ENCODE measurements around the gene LGALS16. TPM values are rescaled to one million over a fixed set of nuclear protein-coding genes. Genes with fewer than 3 reads are reported as not detected.

LGALS16 gene
- total and polyA plus RNA-seq, 2 experiments from 2014 or later, result not detected

DNA sequence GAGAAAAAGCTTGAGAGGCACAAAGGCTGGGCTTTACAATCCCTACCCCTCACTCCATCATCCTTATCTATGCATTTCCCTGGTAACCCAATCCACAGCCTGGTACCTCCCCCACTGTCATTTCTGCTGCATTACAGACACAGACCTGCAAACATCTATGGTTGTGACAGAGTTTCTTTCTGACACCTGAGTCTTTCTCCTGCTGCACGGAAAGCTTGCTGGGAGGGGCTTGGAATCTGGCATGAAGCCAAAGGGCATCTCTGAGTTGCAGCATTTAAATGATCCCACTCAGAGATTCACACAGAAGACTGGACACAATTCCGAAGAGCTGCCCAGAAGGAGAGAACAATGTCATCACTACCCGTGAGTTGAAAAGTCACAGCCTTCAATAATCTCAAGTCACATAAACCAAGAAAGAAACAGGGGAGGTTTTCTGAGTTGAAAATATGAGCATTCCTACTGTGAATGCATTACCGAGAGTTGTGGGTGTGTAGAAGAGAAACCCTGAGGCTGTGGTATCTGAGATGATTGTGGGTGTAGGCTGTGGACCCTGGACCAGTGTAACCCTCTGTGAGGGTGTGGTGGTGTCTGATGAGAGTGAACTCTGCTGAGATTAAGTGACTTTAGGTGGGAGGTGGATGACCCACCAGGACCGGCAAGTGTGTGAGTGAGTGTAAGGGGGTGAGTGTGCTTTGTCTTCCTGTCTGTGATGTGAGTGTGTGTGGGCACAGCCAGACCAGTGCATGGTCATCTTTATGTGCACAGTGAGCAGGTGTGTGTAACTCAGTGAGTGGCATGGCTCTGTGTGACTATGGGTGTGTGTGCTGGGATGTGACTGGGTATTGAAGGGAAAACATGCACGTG is 48.7 kb downstream of the LGALS16 start, which contains the start of gene LGALS14:
Gene LGALS14 (plus strand): TSS at position 301 of the 864 bp plus-strand sequence. CDS start 48 bp downstream, at position 349.
- DNase-seq, result no peak
- in situ Hi-C loops (cut with MboI), result no loop called here

DNA sequence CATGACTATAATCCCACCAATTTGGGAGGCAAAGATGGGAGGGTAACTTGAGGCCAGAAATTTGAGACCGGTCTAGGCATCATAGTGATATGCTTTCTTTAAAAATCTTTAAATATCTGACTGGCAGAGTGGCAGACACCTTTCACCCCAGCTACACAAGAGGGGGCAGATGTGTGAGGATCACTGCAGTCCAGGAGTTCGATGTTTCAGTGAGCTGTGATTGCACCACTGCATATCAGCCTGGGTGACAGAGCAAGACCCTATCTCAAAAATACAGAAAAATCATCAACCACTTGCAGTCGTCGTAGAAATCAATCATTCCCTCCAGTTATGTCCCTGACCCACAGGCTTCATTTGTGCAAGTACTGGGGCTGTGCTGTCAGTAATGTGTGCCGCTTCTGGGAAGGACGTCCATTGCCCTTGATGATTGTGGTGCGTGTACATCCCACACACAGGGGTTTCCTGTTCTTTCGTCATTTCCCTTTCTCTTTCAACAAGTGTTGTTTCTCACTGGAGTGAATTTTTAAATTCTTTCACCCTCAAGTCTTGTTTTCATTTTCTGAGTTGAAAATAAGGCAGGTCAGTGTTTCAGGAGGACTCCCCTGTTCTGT is 50.0 kb downstream of the LGALS16 start:
- Histone ChIP-seq H3K79me2 (ENCODE audit: insufficient read depth) (no peaks in the 10 kb centered on the region), H3K9me2 (ENCODE audit: insufficient read depth) (no peaks in the 10 kb centered on the region), H3K9ac (no peak overlapping the region), H2AFZ (no peak overlapping the region), H3K4me1 (ENCODE audit: insufficient read depth) (no peaks in the 10 kb centered on the region), H3K27ac (no peak overlapping the region), H3F3A (ENCODE audit: insufficient read depth) (no peaks in the 10 kb centered on the region), H4K20me1 (ENCODE audit: insufficient read depth) (no peaks in the 10 kb centered on the region), H3K4me3 (no peak overlapping the region), H3K9me3 (ENCODE audit: low read depth) (no peaks in the 10 kb centered on the region), H3K4me2 (ENCODE audit: unreplicated experiment) (no peak overlapping the region), H3K27me3 (replicated peaks; ENCODE audit: insufficient read depth) (peaks cover 4% of the 10 kb centered on the region; the same call in 1 of the 2 replicates), H3K36me3 (ENCODE audit: low read depth) (no peaks in the 10 kb centered on the region)
- no peak for TF ChIP-seq EZH2phosphoT487 (IDR thresholded peaks at IDR 0.05; ENCODE audit: insufficient read depth, low read depth)
- TF ChIP-seq EZH2 (IDR thresholded peaks at IDR 0.05; ENCODE audit: insufficient read depth, poor library complexity, severe bottlenecking), result no peak
- DNase-seq, result no peak
- in situ Hi-C loops (cut with MboI), result no loop called here
- 45 to 54% methylated on average over 8 of the region's 8 CpGs for WGBS, 2 experiments (ENCODE audit: low coverage in 1 of 2, low lambda C conversion rate in 2 of 2, missing lambda C conversion rate in 2 of 2)

More for the DNA sequence above, 48.7 kb downstream of the LGALS16 start, which contains the start of gene LGALS14:
- no peaks in the 10 kb centered on the region for H3K9me3 ChIP-seq (ENCODE audit: low read depth)
- H4K20me1 ChIP-seq (ENCODE audit: insufficient read depth), result no peaks in the 10 kb centered on the region
- no peaks in the 10 kb centered on the region for H3F3A ChIP-seq (ENCODE audit: insufficient read depth)
- no peak within 1 kb of the TSS for H2AFZ ChIP-seq
- 18 to 20% methylated on average over 6 of the region's 6 CpGs for WGBS, 2 experiments (ENCODE audit: low coverage in 1 of 2, low lambda C conversion rate in 2 of 2, missing lambda C conversion rate in 2 of 2)
- H3K27ac ChIP-seq, result no peak within 1 kb of the TSS
- no peaks in the 10 kb centered on the region for H3K36me3 ChIP-seq (ENCODE audit: low read depth)
- no peak within 1 kb of the TSS for H3K9ac ChIP-seq
- H3K4me1 ChIP-seq (ENCODE audit: insufficient read depth), result no peaks in the 10 kb centered on the region
- no peak within 1 kb of the TSS for H3K4me3 ChIP-seq
- H3K27me3 ChIP-seq (replicated peaks; ENCODE audit: insufficient read depth), result peaks cover 4% of the 10 kb centered on the region; the same call in 1 of the 2 replicates
- no peak within 1 kb of the TSS for H3K4me2 ChIP-seq (ENCODE audit: unreplicated experiment)
- H3K79me2 ChIP-seq (ENCODE audit: insufficient read depth), result no peaks in the 10 kb centered on the region
- TF ChIP-seq EZH2phosphoT487 (IDR thresholded peaks at IDR 0.05; ENCODE audit: insufficient read depth, low read depth) (no peak), EZH2 (IDR thresholded peaks at IDR 0.05; ENCODE audit: insufficient read depth, poor library complexity, severe bottlenecking) (no peak)
- no peaks in the 10 kb centered on the region for H3K9me2 ChIP-seq (ENCODE audit: insufficient read depth)

DNA sequence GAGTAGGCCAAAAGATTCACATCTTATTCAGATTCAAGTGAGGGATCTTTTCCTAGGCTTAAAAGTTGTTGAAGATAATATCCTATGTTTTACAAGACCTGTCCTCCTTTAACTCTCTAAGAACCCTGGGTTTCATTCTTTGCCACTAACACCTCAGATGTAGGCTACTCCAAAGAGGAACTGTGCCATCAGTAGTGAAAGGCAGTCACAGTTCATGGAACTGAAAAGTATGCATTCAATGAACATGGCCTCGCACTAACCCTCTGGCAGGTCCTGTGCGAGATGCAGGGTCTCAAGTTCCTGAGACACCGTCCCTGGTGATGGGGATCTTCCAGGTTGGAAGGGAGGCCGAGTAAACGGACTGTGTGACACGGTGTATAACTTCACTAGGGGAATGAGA is 52.9 kb downstream of the LGALS16 start:
- DNase-seq, result no peak
- Histone ChIP-seq H2AFZ (no peak overlapping the region), H3K4me2 (ENCODE audit: unreplicated experiment) (no peak overlapping the region), H3K27ac (no peak overlapping the region), H3K9me3 (ENCODE audit: low read depth) (no peaks in the 10 kb centered on the region), H3K9me2 (ENCODE audit: insufficient read depth) (no peaks in the 10 kb centered on the region), H3K79me2 (ENCODE audit: insufficient read depth) (no peaks in the 10 kb centered on the region), H3K4me3 (no peak overlapping the region), H4K20me1 (ENCODE audit: insufficient read depth) (no peaks in the 10 kb centered on the region), H3K4me1 (ENCODE audit: insufficient read depth) (no peaks in the 10 kb centered on the region), H3F3A (ENCODE audit: insufficient read depth) (no peaks in the 10 kb centered on the region), H3K27me3 (replicated peaks; ENCODE audit: insufficient read depth) (peaks cover 4% of the 10 kb centered on the region; the same call in 1 of the 2 replicates), H3K9ac (no peak overlapping the region), H3K36me3 (ENCODE audit: low read depth) (no peaks in the 10 kb centered on the region)
- TF ChIP-seq EZH2 (IDR thresholded peaks at IDR 0.05; ENCODE audit: insufficient read depth, poor library complexity, severe bottlenecking), result no peak
- TF ChIP-seq EZH2phosphoT487 (IDR thresholded peaks at IDR 0.05; ENCODE audit: insufficient read depth, low read depth), result no peak
- 10 to 15% methylated on average over 6 of the region's 6 CpGs for WGBS, 2 experiments (ENCODE audit: low coverage in 1 of 2, low lambda C conversion rate in 2 of 2, missing lambda C conversion rate in 2 of 2)
- in situ Hi-C loops (cut with MboI), result no loop called here

DNA sequence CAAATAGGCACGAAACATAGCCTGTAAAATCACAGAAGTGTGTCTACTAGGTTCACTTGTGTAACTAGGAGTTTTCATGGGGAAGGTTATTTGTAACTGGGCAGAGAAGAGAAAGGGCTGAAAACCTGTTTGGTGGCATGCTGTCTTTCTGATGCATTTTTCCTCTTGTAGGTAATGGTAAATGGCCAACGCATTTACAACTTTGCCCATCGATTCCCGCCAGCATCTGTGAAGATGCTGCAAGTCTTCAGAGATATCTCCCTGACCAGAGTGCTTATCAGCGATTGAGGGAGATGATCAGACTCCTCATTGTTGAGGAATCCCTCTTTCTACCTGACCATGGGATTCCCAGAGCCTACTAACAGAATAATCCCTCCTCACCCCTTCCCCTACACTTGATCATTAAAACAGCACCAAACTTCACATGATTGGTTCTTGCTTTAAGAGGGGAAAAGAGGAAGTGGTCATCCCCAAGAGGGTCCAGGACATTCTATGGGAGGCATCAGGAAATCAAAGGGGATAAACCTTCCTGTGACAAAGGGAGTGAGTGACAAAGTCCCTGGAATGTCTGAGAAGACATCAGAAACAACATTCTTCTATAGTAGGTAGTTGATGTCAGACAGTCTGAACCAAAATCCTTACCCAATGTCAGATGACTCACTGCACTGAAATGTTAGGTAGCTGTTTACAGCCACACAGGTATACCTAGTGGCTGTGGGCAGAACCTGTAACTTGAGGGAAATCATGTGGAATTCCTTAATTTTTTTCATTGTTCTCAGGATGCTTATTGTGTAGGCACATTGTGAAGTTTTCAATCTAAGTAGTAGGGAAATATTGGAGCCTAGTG is 53.5 kb downstream of the LGALS16 start:
- Histone ChIP-seq H4K20me1 (ENCODE audit: insufficient read depth) (no peaks in the 10 kb centered on the region), H3K27ac (no peak overlapping the region), H3K4me2 (ENCODE audit: unreplicated experiment) (no peak overlapping the region), H3K4me3 (no peak overlapping the region), H3K36me3 (ENCODE audit: low read depth) (no peaks in the 10 kb centered on the region), H3K9me2 (ENCODE audit: insufficient read depth) (no peaks in the 10 kb centered on the region), H3K9ac (no peak overlapping the region), H3F3A (ENCODE audit: insufficient read depth) (no peaks in the 10 kb centered on the region), H3K4me1 (ENCODE audit: insufficient read depth) (no peaks in the 10 kb centered on the region), H2AFZ (no peak overlapping the region), H3K79me2 (ENCODE audit: insufficient read depth) (no peaks in the 10 kb centered on the region), H3K9me3 (ENCODE audit: low read depth) (no peaks in the 10 kb centered on the region), H3K27me3 (replicated peaks; ENCODE audit: insufficient read depth) (peaks cover 4% of the 10 kb centered on the region; the same call in 1 of the 2 replicates)
- no peak for DNase-seq
- 28 to 37% methylated on average over 5 of the region's 5 CpGs for WGBS, 2 experiments (ENCODE audit: low coverage in 1 of 2, low lambda C conversion rate in 2 of 2, missing lambda C conversion rate in 2 of 2)
- in situ Hi-C loops (cut with MboI), result no loop called here
- TF ChIP-seq EZH2phosphoT487 (IDR thresholded peaks at IDR 0.05; ENCODE audit: insufficient read depth, low read depth), result no peak
- no peak for TF ChIP-seq EZH2 (IDR thresholded peaks at IDR 0.05; ENCODE audit: insufficient read depth, poor library complexity, severe bottlenecking)

Small RNA genes lying within 50 kb of the gene (small RNA-seq; reads per million reads assigned to genes)
- not detected for gene AC005176.2 (ENCODE audit: low read depth, low replicate concordance)
- not detected for gene RPS29P27 (ENCODE audit: low read depth, low replicate concordance)
- gene RPS29P30 (ENCODE audit: low read depth, low replicate concordance), result not detected

Other genes with a start within 250 kb of the LGALS16 start
- gene ZFP36, start 249.1 kb upstream of the LGALS16 start, total RNA-seq (2014; rRNA removed; shearing (Covaris generic)), result 7.0 and 13.9 TPM in 2 replicates
- 86.2 and 86.6 TPM in 2 replicates for gene ZFP36, start 249.1 kb upstream of the LGALS16 start, polyA plus RNA-seq (2016; fragmentation: Nextera tagmentation; extraction: Ambion mirVana)
- 12.0 and 17.5 TPM in 2 replicates for gene PLEKHG2, start 243.2 kb upstream of the LGALS16 start, total RNA-seq (2014; rRNA removed; shearing (Covaris generic))
- gene PLEKHG2, start 243.2 kb upstream of the LGALS16 start, polyA plus RNA-seq (2016; fragmentation: Nextera tagmentation; extraction: Ambion mirVana), result 12.2 and 13.5 TPM in 2 replicates
- 91.2 and 136 TPM in 2 replicates for gene RPS16, start 220.0 kb upstream of the LGALS16 start, total RNA-seq (2014; rRNA removed; shearing (Covaris generic))
- gene RPS16, start 220.0 kb upstream of the LGALS16 start, polyA plus RNA-seq (2016; fragmentation: Nextera tagmentation; extraction: Ambion mirVana), result 542 and 556 TPM in 2 replicates
- gene SUPT5H, start 210.3 kb upstream of the LGALS16 start, total RNA-seq (2014; rRNA removed; shearing (Covaris generic)), result 76.5 and 87.4 TPM in 2 replicates
- 121 and 125 TPM in 2 replicates for gene SUPT5H, start 210.3 kb upstream of the LGALS16 start, polyA plus RNA-seq (2016; fragmentation: Nextera tagmentation; extraction: Ambion mirVana)
- gene TIMM50, start 175.1 kb upstream of the LGALS16 start, total RNA-seq (2014; rRNA removed; shearing (Covaris generic)), result 66.7 and 70.8 TPM in 2 replicates
- 82.0 and 89.4 TPM in 2 replicates for gene TIMM50, start 175.1 kb upstream of the LGALS16 start, polyA plus RNA-seq (2016; fragmentation: Nextera tagmentation; extraction: Ambion mirVana)
- gene DLL3, start 157.0 kb upstream of the LGALS16 start, total RNA-seq (2014; rRNA removed; shearing (Covaris generic)), result 2.1 TPM in 1 of 2 replicates, not detected in the other
- 0.74 and 1.2 TPM in 2 replicates for gene DLL3, start 157.0 kb upstream of the LGALS16 start, polyA plus RNA-seq (2016; fragmentation: Nextera tagmentation; extraction: Ambion mirVana)
- gene SELENOV, start 140.8 kb upstream of the LGALS16 start, total RNA-seq (2014; rRNA removed; shearing (Covaris generic)), result not detected in 2 replicates
- not detected in 2 replicates for gene SELENOV, start 140.8 kb upstream of the LGALS16 start, polyA plus RNA-seq (2016; fragmentation: Nextera tagmentation; extraction: Ambion mirVana)
- 3.4 and 3.9 TPM in 2 replicates for gene EID2B, start 123.1 kb upstream of the LGALS16 start, total RNA-seq (2014; rRNA removed; shearing (Covaris generic))
- 2.5 and 3.2 TPM in 2 replicates for gene EID2B, start 123.1 kb upstream of the LGALS16 start, polyA plus RNA-seq (2016; fragmentation: Nextera tagmentation; extraction: Ambion mirVana)
- 12.3 and 14.3 TPM in 2 replicates for gene EID2, start 115.8 kb upstream of the LGALS16 start, total RNA-seq (2014; rRNA removed; shearing (Covaris generic))
- gene EID2, start 115.8 kb upstream of the LGALS16 start, polyA plus RNA-seq (2016; fragmentation: Nextera tagmentation; extraction: Ambion mirVana), result 14.9 and 16.3 TPM in 2 replicates
- not detected in 2 replicates for gene LGALS13, start 53.4 kb upstream of the LGALS16 start, total RNA-seq (2014; rRNA removed; shearing (Covaris generic))
- not detected in 2 replicates for gene LGALS13, start 53.4 kb upstream of the LGALS16 start, polyA plus RNA-seq (2016; fragmentation: Nextera tagmentation; extraction: Ambion mirVana)
- gene LGALS14, start 48.6 kb downstream of the LGALS16 start, total RNA-seq (2014; rRNA removed; shearing (Covaris generic)), result not detected in 2 replicates
- gene LGALS14, start 48.6 kb downstream of the LGALS16 start, polyA plus RNA-seq (2016; fragmentation: Nextera tagmentation; extraction: Ambion mirVana), result not detected in 2 replicates
- gene CLC, start 82.1 kb downstream of the LGALS16 start, total RNA-seq (2014; rRNA removed; shearing (Covaris generic)), result not detected in 2 replicates
- gene CLC, start 82.1 kb downstream of the LGALS16 start, polyA plus RNA-seq (2016; fragmentation: Nextera tagmentation; extraction: Ambion mirVana), result not detected in 2 replicates
- gene LEUTX, start 122.9 kb downstream of the LGALS16 start, total RNA-seq (2014; rRNA removed; shearing (Covaris generic)), result not detected in 2 replicates
- not detected in 2 replicates for gene LEUTX, start 122.9 kb downstream of the LGALS16 start, polyA plus RNA-seq (2016; fragmentation: Nextera tagmentation; extraction: Ambion mirVana)
- 9.4 and 11.1 TPM in 2 replicates for gene DYRK1B, start 178.2 kb downstream of the LGALS16 start, total RNA-seq (2014; rRNA removed; shearing (Covaris generic))
- gene DYRK1B, start 178.2 kb downstream of the LGALS16 start, polyA plus RNA-seq (2016; fragmentation: Nextera tagmentation; extraction: Ambion mirVana), result 14.9 and 15.0 TPM in 2 replicates
- 59.3 and 66.9 TPM in 2 replicates for gene FBL, start 190.5 kb downstream of the LGALS16 start, total RNA-seq (2014; rRNA removed; shearing (Covaris generic))
- gene FBL, start 190.5 kb downstream of the LGALS16 start, polyA plus RNA-seq (2016; fragmentation: Nextera tagmentation; extraction: Ambion mirVana), result 61.1 and 63.9 TPM in 2 replicates

Measured in GM23248 (cell line).